ENCODE data around the gene SDC4. TPM values are rescaled to one million over a fixed set of nuclear protein-coding genes. Genes with fewer than 3 reads are reported as not detected.

The SDC4 gene
- total and polyA plus RNA-seq, 3 donors from 2014 or later = 124 to 234 (median 191) TPM

DNA sequence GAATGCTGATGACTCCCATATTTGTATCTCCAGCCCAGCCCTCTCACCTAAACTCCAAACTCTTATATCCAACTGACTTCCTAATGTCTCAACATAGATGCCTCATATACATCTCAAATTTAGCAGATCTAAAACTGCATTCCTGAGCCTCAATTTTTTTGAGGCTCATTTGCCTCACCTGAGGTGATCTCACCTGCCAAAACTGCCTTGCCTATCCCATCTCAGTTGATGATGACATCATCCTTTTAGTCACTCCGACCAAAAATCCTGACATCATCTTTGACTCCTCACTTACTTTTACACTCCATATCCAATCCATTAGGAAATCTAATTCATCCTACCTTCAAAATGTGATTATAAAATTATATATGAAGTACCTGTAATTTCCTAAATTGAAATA lies 68.2 kb downstream of the SDC4 start:
- no peaks in the 10 kb centered on the region for H3K36me3 ChIP-seq (ENCODE audit: low read depth, missing control alignments)
- WGBS, 2 donors = 86 to 90% methylated on average over 1 of the region's 1 CpG
- no peaks in the 10 kb centered on the region for H3K4me1 ChIP-seq
- no peak overlapping the region for H3K27ac ChIP-seq
- H3K9me3 ChIP-seq = no peaks in the 10 kb centered on the region
- intact Hi-C loops (cut with DNase I; ENCODE audit: low total_unique reads) = no loop called here
- H3K27me3 ChIP-seq = no peaks in the 10 kb centered on the region
- no peak for TF ChIP-seq POLR2A (IDR thresholded peaks at IDR 0.05)
- TF ChIP-seq, protein P1, sequence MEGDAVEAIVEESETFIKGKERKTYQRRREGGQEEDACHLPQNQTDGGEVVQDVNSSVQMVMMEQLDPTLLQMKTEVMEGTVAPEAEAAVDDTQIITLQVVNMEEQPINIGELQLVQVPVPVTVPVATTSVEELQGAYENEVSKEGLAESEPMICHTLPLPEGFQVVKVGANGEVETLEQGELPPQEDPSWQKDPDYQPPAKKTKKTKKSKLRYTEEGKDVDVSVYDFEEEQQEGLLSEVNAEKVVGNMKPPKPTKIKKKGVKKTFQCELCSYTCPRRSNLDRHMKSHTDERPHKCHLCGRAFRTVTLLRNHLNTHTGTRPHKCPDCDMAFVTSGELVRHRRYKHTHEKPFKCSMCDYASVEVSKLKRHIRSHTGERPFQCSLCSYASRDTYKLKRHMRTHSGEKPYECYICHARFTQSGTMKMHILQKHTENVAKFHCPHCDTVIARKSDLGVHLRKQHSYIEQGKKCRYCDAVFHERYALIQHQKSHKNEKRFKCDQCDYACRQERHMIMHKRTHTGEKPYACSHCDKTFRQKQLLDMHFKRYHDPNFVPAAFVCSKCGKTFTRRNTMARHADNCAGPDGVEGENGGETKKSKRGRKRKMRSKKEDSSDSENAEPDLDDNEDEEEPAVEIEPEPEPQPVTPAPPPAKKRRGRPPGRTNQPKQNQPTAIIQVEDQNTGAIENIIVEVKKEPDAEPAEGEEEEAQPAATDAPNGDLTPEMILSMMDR (IDR thresholded peaks at IDR 0.05) = no peak
- no peak overlapping the region for H3K4me3 ChIP-seq
- DNase-seq = no peak

DNA sequence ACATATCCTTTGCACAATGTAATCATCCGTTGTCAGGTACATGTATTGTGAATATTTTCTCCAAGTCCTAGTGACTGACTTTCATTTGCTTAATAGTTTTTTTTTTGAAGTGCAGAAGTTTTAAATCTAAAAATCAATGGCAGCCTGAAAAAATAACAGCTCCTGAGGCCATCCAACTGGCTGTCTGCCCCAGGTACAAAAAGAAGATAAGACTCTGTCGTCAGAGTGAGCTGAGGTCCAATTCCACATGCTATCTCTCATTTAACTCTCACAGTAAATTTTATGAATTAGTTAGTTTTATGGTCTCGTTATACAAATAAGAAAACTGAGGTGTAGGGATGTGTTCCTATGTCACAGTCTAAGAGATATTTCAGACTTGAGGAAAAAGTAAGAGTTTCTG lies 72.9 kb downstream of the SDC4 start:
- intact Hi-C loops (cut with DNase I; ENCODE audit: low total_unique reads) = no loop called here
- H3K27ac ChIP-seq = no peak overlapping the region
- H3K36me3 ChIP-seq (ENCODE audit: low read depth, missing control alignments) = no peaks in the 10 kb centered on the region
- H3K27me3 ChIP-seq = no peaks in the 10 kb centered on the region
- no peaks in the 10 kb centered on the region for H3K9me3 ChIP-seq
- H3K4me3 ChIP-seq = no peak overlapping the region
- no peaks in the 10 kb centered on the region for H3K4me1 ChIP-seq
- no peak for DNase-seq
- TF ChIP-seq, protein P1 (IDR thresholded peaks at IDR 0.05) = no peak
- TF ChIP-seq POLR2A (IDR thresholded peaks at IDR 0.05) = no peak
- 55 to 62% methylated on average over 3 of the region's 3 CpGs for WGBS, 2 donors

Other genes starting within 250 kb of the SDC4 start
- gene KCNS1, start 247.3 kb downstream of the SDC4 start, total RNA-seq = 1 to 10 TPM; 4.6 to 7.7 TPM
- gene KCNS1, start 247.3 kb downstream of the SDC4 start, polyA plus RNA-seq (ENCODE audit: insufficient read depth, low read depth, low replicate concordance) = 2.1 TPM
- gene WFDC5, start 233.2 kb downstream of the SDC4 start, total RNA-seq = 1 to 10 TPM in 1 of 2 donors, under 1 TPM in 1; 0.87 to 1.4 TPM
- 2.1 TPM for gene WFDC5, start 233.2 kb downstream of the SDC4 start, polyA plus RNA-seq (ENCODE audit: insufficient read depth, low read depth, low replicate concordance)
- not detected for gene WFDC12, start 224.0 kb downstream of the SDC4 start, total RNA-seq
- gene WFDC12, start 224.0 kb downstream of the SDC4 start, polyA plus RNA-seq (ENCODE audit: insufficient read depth, low read depth, low replicate concordance) = not detected
- 1 to 10 TPM in 1 of 2 donors, not detected in 1; 1.2 TPM for gene PI3, start 173.5 kb downstream of the SDC4 start, total RNA-seq
- 0.94 TPM for gene PI3, start 173.5 kb downstream of the SDC4 start, polyA plus RNA-seq (ENCODE audit: insufficient read depth, low read depth, low replicate concordance)
- gene SEMG1, start 141.4 kb downstream of the SDC4 start, total RNA-seq = not detected
- not detected for gene SEMG1, start 141.4 kb downstream of the SDC4 start, polyA plus RNA-seq (ENCODE audit: insufficient read depth, low read depth, low replicate concordance)
- gene SEMG2, start 127.1 kb downstream of the SDC4 start, total RNA-seq = not detected
- gene SEMG2, start 127.1 kb downstream of the SDC4 start, polyA plus RNA-seq (ENCODE audit: insufficient read depth, low read depth, low replicate concordance) = not detected
- gene SLPI, start 93.9 kb downstream of the SDC4 start, total RNA-seq = 1 to 10 TPM; 6.9 to 8.2 TPM
- gene SLPI, start 93.9 kb downstream of the SDC4 start, polyA plus RNA-seq (ENCODE audit: insufficient read depth, low read depth, low replicate concordance) = 104 TPM
- 1 to 10 TPM in 1 of 2 donors, under 1 TPM in 1; 0.43 to 1.1 TPM for gene RBPJL, start 41.6 kb downstream of the SDC4 start, total RNA-seq
- gene RBPJL, start 41.6 kb downstream of the SDC4 start, polyA plus RNA-seq (ENCODE audit: insufficient read depth, low read depth, low replicate concordance) = 0.26 TPM
- 1 to 10 TPM; 2.8 to 3.5 TPM for gene MATN4, start 40.1 kb downstream of the SDC4 start, total RNA-seq
- gene MATN4, start 40.1 kb downstream of the SDC4 start, polyA plus RNA-seq (ENCODE audit: insufficient read depth, low read depth, low replicate concordance) = 1.1 TPM
- gene SYS1, start 14.7 kb upstream of the SDC4 start, total RNA-seq = 10 to 100 TPM; 33.1 to 34.6 TPM
- 20.0 TPM for gene SYS1, start 14.7 kb upstream of the SDC4 start, polyA plus RNA-seq (ENCODE audit: insufficient read depth, low read depth, low replicate concordance)
- gene TP53TG5, start 29.9 kb upstream of the SDC4 start, total RNA-seq = 10 to 100 TPM in 1 of 2 donors, 1 to 10 TPM in 1; 6.4 to 12.3 TPM
- 28.2 TPM for gene TP53TG5, start 29.9 kb upstream of the SDC4 start, polyA plus RNA-seq (ENCODE audit: insufficient read depth, low read depth, low replicate concordance)
- 10 to 100 TPM in 1 of 2 donors, 1 to 10 TPM in 1; 7.9 to 10.0 TPM for gene DBNDD2, start 59.9 kb upstream of the SDC4 start, total RNA-seq
- gene DBNDD2, start 59.9 kb upstream of the SDC4 start, polyA plus RNA-seq (ENCODE audit: insufficient read depth, low read depth, low replicate concordance) = 39.3 TPM
- gene PIGT, start 67.7 kb upstream of the SDC4 start, total RNA-seq = 100 to 1,000 TPM; 115 to 140 TPM
- gene PIGT, start 67.7 kb upstream of the SDC4 start, polyA plus RNA-seq (ENCODE audit: insufficient read depth, low read depth, low replicate concordance) = 137 TPM
- 10 to 100 TPM in 1 of 2 donors, 1 to 10 TPM in 1; 6.1 to 32.0 TPM for gene WFDC2, start 121.3 kb upstream of the SDC4 start, total RNA-seq
- 37.6 TPM for gene WFDC2, start 121.3 kb upstream of the SDC4 start, polyA plus RNA-seq (ENCODE audit: insufficient read depth, low read depth, low replicate concordance)
- not detected for gene SPINT3, start 167.2 kb upstream of the SDC4 start, total RNA-seq
- gene SPINT3, start 167.2 kb upstream of the SDC4 start, polyA plus RNA-seq (ENCODE audit: insufficient read depth, low read depth, low replicate concordance) = not detected
- gene WFDC6, start 191.1 kb upstream of the SDC4 start, total RNA-seq = 10 to 100 TPM; 75.6 to 83.3 TPM
- 24.9 TPM for gene WFDC6, start 191.1 kb upstream of the SDC4 start, polyA plus RNA-seq (ENCODE audit: insufficient read depth, low read depth, low replicate concordance)
- 100 to 1,000 TPM; 185 to 222 TPM for gene EPPIN, start 199.0 kb upstream of the SDC4 start, total RNA-seq
- gene EPPIN, start 199.0 kb upstream of the SDC4 start, polyA plus RNA-seq (ENCODE audit: insufficient read depth, low read depth, low replicate concordance) = 251 TPM
- not detected for gene WFDC8, start 230.9 kb upstream of the SDC4 start, total RNA-seq
- not detected for gene WFDC8, start 230.9 kb upstream of the SDC4 start, polyA plus RNA-seq (ENCODE audit: insufficient read depth, low read depth, low replicate concordance)

Measured in testis (tissue), 3 donors.